K562 (cell line): ENCODE measurements around the gene TMEM151A. TPM values are rescaled to one million over a fixed set of nuclear protein-coding genes. Genes with fewer than 3 reads are reported as not detected.

Experiments
- CEBPG ChIP-seq, 3 experiments: fragments of 200-800 bp in 1 of 3; sonication (Bioruptor generic) in 1 of 3; sonication (generic) in 1 of 3; formaldehyde crosslinking in 1 of 3; IDR thresholded peaks in 2 of 3; conservative IDR thresholded peaks in 1 of 3; 2 replicates each; pipeline versions ENCODE4 v1.6.1 to v1.8.0; 2016 to 2022; ENCODE audit warnings: missing compliant biosample characterization in 2 of 3, missing genetic modification characterization in 2 of 3, mild to moderate bottlenecking in 1 of 3, missing genetic modification reagents in 1 of 3
- DMBX1 ChIP-seq: fragments of 250-450 bp; sonication (Bioruptor Pico); IDR thresholded peaks from 2 replicates; pipeline ENCODE4 v1.8.0; 2022; ENCODE audit warnings: inconsistent platforms, mild to moderate bottlenecking, moderate library complexity, borderline replicate concordance
- DNMT1 ChIP-seq: fragments of 450-650 bp; IDR thresholded peaks from 2 replicates; pipeline ENCODE4 v1.6.1; 2016; ENCODE audit warnings: antibody characterized with exemption, mild to moderate bottlenecking
- EGR1 ChIP-seq: fragments of 450-650 bp; conservative IDR thresholded peaks from 2 replicates; pipeline ENCODE4 v1.6.1; 2017; ENCODE audit warnings: mild to moderate bottlenecking
- HNRNPLL ChIP-seq: fragments of 200-400 bp; formaldehyde crosslinking; IDR thresholded peaks from 2 replicates; pipeline ENCODE4 v1.6.1; 2017; ENCODE audit warnings: low read length, low read depth, mild to moderate bottlenecking; ENCODE audit not compliant: poor library complexity, severe bottlenecking
- KDM2B ChIP-seq: fragments of 250-450 bp; sonication (Bioruptor Pico); IDR thresholded peaks from 2 replicates; pipeline ENCODE4 v1.8.0; 2021; ENCODE audit warnings: mild to moderate bottlenecking, moderate library complexity
- OTX1 ChIP-seq: fragments of 450-650 bp; formaldehyde crosslinking; IDR thresholded peaks from 2 replicates; pipeline ENCODE4 v1.4.0; 2022; ENCODE audit warnings: mild to moderate bottlenecking
- RB1 ChIP-seq: fragments of 450-650 bp; IDR thresholded peaks from 2 replicates; pipeline ENCODE4 v1.6.1; 2017; ENCODE audit warnings: low read depth, mild to moderate bottlenecking
- RBM22 ChIP-seq: fragments of 200-400 bp; formaldehyde crosslinking; IDR thresholded peaks from 2 replicates; pipeline ENCODE4 v1.6.1; 2018; ENCODE audit warnings: low read length, low read depth; ENCODE audit not compliant: poor library complexity, severe bottlenecking
- SIN3A ChIP-seq, 2 experiments: fragments of 150-350 bp in 1 of 2; IDR thresholded peaks; 2 replicates each; pipeline ENCODE4 v1.6.1; 2011 to 2016; ENCODE audit warnings: borderline replicate concordance in 2 of 2, low read depth in 2 of 2, low read length in 2 of 2, mild to moderate bottlenecking in 2 of 2, moderate library complexity in 2 of 2; ENCODE audit not compliant: control insufficient read depth in 1 of 2
- TAF1 ChIP-seq: IDR thresholded peaks from 2 replicates; pipeline ENCODE4 v1.6.1; 2011; ENCODE audit warnings: mild to moderate bottlenecking, low read length, moderate library complexity; ENCODE audit not compliant: insufficient read depth, control insufficient read depth, severe bottlenecking; ENCODE audit errors: extremely low read depth
- TAF7 ChIP-seq: fragments of 450-650 bp; IDR thresholded peaks from 2 replicates; pipeline ENCODE4 v1.6.1; 2016; ENCODE audit warnings: missing genetic modification characterization, missing compliant biosample characterization
- TARDBP ChIP-seq: fragments of 450-650 bp; IDR thresholded peaks from 2 replicates; pipeline ENCODE4 v1.6.1; 2016
- XRCC5 ChIP-seq: fragments of 200-400 bp; formaldehyde crosslinking; IDR thresholded peaks from 2 replicates; pipeline ENCODE4 v1.6.1; 2017; ENCODE audit warnings: low read depth, mild to moderate bottlenecking, low read length
- ZNF551 ChIP-seq: fragments of 250-450 bp; sonication (Bioruptor Pico); IDR thresholded peaks from 2 replicates; pipeline ENCODE4 v1.5.0; 2021; ENCODE audit warnings: mild to moderate bottlenecking, moderate library complexity
- polyA plus RNA-seq, 8 experiments: library from polyadenylated mRNA; depleted of rRNA in 4 of 8; stranded (reverse) in 5 of 8; unstranded in 3 of 8; fragments of >200 nt; fragmentation: Nextera tagmentation in 2 of 8; fragmentation: Illumina TruSeq in 1 of 8; extraction: Ambion mirVana in 2 of 8; extraction: Trizol in 1 of 8; gene quantifications; 2 replicates each; pipeline versions ENCODE4 v1.2.1 to v1.2.3, GENCODE V29; 2011 to 2014; ENCODE audit warnings: inconsistent platforms in 1 of 8, missing spikeins in 1 of 8
- total RNA-seq, 7 experiments: library from RNA; depleted of rRNA in 6 of 7; stranded (reverse); fragments of >200 nt in 6 of 7; fragmentation: Illumina TruSeq in 2 of 7; extraction: Trizol in 2 of 7; gene quantifications; 2 replicates each; pipeline versions ENCODE4 v1.2.1 to v1.2.3, GENCODE V29; 2011 to 2021; ENCODE audit warnings: low replicate concordance in 1 of 7
- TF ChIP-seq, protein P1 (sequence below), 2 experiments: fragments of 150-350 bp in 1 of 2; IDR thresholded peaks; 2 replicates each; pipeline ENCODE4 v1.6.1; 2012 to 2016; ENCODE audit warnings: low read depth in 2 of 2, low read length in 2 of 2, mild to moderate bottlenecking in 1 of 2, moderate library complexity in 1 of 2
- TF ChIP-seq, protein P2 (sequence below), 2 experiments: fragments of 450-650 bp; conservative IDR thresholded peaks; 2 replicates each; pipeline ENCODE4 v1.6.1; 2017; ENCODE audit warnings: mild to moderate bottlenecking in 2 of 2, moderate library complexity in 2 of 2
- TF ChIP-seq, protein P3 (sequence below), 3 experiments: IDR thresholded peaks in 2 of 3; conservative IDR thresholded peaks in 1 of 3; 2 replicates each; pipeline ENCODE4 v1.5.1; 2011 to 2012; ENCODE audit warnings: low read length in 3 of 3, mild to moderate bottlenecking in 3 of 3, control low read depth in 2 of 3, improper control_type of control experiment in 1 of 3, inconsistent platforms in 1 of 3, low read depth in 1 of 3, mixed read lengths in 1 of 3, moderate library complexity in 1 of 3; ENCODE audit not compliant: insufficient read depth in 2 of 3

Gene TMEM151A
- total and polyA plus RNA-seq, 9 of the 15 experiments (the other 6 are each of a cell fraction or from before 2014, with no cell fraction given): not detected

DNA sequence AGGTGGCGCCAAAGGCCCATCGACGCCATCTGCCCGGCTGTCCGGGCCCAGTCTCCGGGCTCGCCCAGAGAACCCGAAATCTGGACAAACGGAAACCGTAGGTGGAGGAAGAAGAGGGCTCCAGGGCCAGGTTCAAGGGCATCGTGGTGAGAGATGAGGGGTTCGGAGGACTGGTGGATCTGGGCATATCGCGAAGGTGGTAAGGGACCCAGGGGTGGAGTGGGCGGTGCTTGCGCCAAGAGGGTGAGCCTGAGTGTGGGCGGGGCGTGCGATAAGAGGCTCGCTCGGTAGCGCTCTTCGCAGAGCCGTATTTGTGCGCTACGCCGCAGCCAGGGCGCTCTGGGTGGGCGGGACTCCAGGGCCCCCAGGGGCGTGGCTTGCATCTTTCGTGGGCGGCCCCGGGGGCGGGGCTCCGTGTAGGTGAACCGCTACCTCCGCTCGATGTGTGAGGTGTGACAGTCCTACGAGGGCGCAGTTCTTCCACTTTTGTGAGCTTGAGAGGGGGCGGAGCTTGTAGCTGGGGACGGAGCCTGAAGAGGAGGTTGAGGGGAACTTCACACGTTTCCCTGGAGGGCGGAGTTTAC, 20.4 kb downstream of the TMEM151A start (continued):
- no peak for TF ChIP-seq TAF1
- TF ChIP-seq RB1: peak; percentile 59
- TF ChIP-seq, protein P1, sequence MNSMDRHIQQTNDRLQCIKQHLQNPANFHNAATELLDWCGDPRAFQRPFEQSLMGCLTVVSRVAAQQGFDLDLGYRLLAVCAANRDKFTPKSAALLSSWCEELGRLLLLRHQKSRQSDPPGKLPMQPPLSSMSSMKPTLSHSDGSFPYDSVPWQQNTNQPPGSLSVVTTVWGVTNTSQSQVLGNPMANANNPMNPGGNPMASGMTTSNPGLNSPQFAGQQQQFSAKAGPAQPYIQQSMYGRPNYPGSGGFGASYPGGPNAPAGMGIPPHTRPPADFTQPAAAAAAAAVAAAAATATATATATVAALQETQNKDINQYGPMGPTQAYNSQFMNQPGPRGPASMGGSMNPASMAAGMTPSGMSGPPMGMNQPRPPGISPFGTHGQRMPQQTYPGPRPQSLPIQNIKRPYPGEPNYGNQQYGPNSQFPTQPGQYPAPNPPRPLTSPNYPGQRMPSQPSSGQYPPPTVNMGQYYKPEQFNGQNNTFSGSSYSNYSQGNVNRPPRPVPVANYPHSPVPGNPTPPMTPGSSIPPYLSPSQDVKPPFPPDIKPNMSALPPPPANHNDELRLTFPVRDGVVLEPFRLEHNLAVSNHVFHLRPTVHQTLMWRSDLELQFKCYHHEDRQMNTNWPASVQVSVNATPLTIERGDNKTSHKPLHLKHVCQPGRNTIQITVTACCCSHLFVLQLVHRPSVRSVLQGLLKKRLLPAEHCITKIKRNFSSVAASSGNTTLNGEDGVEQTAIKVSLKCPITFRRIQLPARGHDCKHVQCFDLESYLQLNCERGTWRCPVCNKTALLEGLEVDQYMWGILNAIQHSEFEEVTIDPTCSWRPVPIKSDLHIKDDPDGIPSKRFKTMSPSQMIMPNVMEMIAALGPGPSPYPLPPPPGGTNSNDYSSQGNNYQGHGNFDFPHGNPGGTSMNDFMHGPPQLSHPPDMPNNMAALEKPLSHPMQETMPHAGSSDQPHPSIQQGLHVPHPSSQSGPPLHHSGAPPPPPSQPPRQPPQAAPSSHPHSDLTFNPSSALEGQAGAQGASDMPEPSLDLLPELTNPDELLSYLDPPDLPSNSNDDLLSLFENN (IDR thresholded peaks at IDR 0.05; ENCODE audit: low read depth in 2 of 2, low read length in 2 of 2): 0 out of 4 replicates have a peak, but pooled peaks of 1 of the 2 experiments have one; percentile 7
- TF ChIP-seq XRCC5: peak; percentile 87
- TF ChIP-seq ZNF551 (CRISPR knock-in tag): no peak
- no peak; the same call in 1 of the 2 replicates for TF ChIP-seq DNMT1
- TF ChIP-seq SIN3A (IDR thresholded peaks at IDR 0.05; ENCODE audit: borderline replicate concordance in 2 of 2, control insufficient read depth in 1 of 2, low read depth in 2 of 2, low read length in 2 of 2): no peak; a peak in 1 of 4 replicates
- TF ChIP-seq HNRNPLL: peak; percentile 70
- no peak for TF ChIP-seq DMBX1 (CRISPR knock-in tag)
- TF ChIP-seq TAF7 (tag): no peak
- no peak for TF ChIP-seq OTX1 (CRISPR knock-in tag)
- TF ChIP-seq, protein P2, sequence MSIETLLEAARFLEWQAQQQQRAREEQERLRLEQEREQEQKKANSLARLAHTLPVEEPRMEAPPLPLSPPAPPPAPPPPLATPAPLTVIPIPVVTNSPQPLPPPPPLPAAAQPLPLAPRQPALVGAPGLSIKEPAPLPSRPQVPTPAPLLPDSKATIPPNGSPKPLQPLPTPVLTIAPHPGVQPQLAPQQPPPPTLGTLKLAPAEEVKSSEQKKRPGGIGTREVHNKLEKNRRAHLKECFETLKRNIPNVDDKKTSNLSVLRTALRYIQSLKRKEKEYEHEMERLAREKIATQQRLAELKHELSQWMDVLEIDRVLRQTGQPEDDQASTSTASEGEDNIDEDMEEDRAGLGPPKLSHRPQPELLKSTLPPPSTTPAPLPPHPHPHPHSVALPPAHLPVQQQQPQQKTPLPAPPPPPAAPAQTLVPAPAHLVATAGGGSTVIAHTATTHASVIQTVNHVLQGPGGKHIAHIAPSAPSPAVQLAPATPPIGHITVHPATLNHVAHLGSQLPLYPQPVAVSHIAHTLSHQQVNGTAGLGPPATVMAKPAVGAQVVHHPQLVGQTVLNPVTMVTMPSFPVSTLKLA (conservative IDR thresholded peaks at IDR 0.05): peak in 1 of 2 experiments; percentile 78; a peak in 2 of 4 replicates
- no peak; the same call in 1 of the 2 replicates for TF ChIP-seq CEBPG (CRISPR knock-in tag; IDR thresholded peaks at IDR 0.05)
- TF ChIP-seq CEBPG (tag; conservative IDR thresholded peaks at IDR 0.05 in 1 of 2, IDR thresholded peaks at IDR 0.05 in 1 of 2): no peak
- peak; percentile 96 for TF ChIP-seq EGR1
- TF ChIP-seq, protein P3, sequence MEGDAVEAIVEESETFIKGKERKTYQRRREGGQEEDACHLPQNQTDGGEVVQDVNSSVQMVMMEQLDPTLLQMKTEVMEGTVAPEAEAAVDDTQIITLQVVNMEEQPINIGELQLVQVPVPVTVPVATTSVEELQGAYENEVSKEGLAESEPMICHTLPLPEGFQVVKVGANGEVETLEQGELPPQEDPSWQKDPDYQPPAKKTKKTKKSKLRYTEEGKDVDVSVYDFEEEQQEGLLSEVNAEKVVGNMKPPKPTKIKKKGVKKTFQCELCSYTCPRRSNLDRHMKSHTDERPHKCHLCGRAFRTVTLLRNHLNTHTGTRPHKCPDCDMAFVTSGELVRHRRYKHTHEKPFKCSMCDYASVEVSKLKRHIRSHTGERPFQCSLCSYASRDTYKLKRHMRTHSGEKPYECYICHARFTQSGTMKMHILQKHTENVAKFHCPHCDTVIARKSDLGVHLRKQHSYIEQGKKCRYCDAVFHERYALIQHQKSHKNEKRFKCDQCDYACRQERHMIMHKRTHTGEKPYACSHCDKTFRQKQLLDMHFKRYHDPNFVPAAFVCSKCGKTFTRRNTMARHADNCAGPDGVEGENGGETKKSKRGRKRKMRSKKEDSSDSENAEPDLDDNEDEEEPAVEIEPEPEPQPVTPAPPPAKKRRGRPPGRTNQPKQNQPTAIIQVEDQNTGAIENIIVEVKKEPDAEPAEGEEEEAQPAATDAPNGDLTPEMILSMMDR (IDR thresholded peaks at IDR 0.05 in 2 of 3, conservative IDR thresholded peaks at IDR 0.05 in 1 of 3; ENCODE audit: insufficient read depth in 2 of 3, low read depth in 1 of 3, low read length in 3 of 3): peak; percentile 11 to 97 (median 96); a peak in 5 of 6 replicates
- TF ChIP-seq RBM22: no peak
- peak; percentile 84 for TF ChIP-seq TARDBP
- 0 out of 2 replicates have a peak, but pooled peaks have one; percentile 51 for TF ChIP-seq KDM2B
